Stimulated activated CD4-positive, alpha-beta T cell treated with anti-CD3 and anti-CD28 coated beads, Interleukin-2, amount 100 ng/mL, for 48 hours (primary cell): ENCODE data around the gene PDCL2.
"Not testable (repeated sequence)": the region's sequence is repeated elsewhere in the genome, so short reads cannot be mapped to it uniquely, and the experiment has no call there.

Experiments
- DNase-seq, 2 donors: peaks; one replicate each; pipeline ENCODE4 v3.0.0-alpha.2; 2020

The PDCL2 gene, protein sequence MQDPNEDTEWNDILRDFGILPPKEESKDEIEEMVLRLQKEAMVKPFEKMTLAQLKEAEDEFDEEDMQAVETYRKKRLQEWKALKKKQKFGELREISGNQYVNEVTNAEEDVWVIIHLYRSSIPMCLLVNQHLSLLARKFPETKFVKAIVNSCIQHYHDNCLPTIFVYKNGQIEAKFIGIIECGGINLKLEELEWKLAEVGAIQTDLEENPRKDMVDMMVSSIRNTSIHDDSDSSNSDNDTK

DNA sequence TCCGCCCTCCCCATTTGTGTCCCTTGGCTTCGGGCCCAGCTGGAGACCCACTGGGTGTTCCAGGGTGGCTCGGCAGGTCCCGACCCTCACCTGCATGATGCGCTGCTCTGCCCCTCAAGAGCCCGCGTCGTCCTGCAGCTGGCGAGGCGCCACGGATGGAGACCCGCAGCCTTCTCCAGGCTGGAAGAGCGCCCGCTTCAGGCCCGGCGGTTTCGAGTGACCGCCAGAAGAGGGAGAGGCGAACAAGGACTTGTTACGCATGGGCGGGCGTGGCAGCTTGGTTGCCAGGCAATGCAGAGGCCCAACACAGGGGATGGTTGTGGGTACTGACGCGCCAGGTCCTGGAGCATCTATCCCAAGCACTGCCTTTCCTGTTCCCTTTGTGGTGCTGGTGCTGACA lies at the start of gene PDCL2:
PDCL2 (minus strand) TSS at position 232 of the 400 bp plus-strand sequence; CDS start at position 96, 136 bp downstream.
- no peak for DNase-seq

DNA sequence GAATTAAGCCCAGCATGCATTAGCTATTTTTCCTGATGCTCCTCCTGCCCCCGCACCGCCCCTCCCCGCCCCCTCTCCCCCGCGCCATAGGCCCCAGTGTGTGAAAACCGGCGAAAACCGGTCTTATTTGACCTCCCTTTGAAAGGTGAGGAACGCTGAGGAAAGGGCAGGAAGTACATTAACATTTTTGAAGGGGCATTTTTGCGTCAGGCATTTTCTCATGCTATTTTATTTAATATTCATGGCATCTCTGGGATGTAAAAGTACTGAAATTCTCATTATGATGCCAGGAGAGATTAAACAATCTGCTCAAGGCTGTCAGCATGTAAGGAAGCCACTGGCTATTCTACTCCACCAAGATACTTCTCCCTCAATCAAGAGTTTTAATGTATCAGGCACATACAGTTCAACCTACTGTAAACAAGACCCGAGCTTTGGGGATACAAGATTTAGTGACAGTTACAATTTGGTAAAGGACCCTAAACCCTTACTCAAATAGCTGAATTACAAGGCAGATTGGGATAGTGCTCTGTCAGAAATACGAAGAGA lies 45.3 kb upstream of the PDCL2 start:
- DNase-seq = no peak

DNA sequence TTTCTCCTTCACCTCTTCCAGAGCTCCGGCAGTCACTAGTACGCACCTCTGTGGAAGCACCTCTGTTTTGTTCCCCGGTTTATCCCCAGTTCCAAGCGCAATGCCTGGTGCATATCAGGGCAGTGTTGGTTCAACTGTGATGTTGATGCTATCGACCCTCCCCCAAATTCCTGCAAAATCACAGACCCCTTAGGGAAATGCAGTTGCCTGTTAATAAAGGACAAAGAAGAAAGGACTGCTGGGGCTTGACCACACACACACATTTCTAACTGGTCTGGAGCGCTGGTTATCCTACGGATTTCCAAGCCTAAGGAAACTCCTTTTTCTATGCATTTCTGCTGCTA lies 44.6 kb upstream of the PDCL2 start:
- DNase-seq = no peak

DNA sequence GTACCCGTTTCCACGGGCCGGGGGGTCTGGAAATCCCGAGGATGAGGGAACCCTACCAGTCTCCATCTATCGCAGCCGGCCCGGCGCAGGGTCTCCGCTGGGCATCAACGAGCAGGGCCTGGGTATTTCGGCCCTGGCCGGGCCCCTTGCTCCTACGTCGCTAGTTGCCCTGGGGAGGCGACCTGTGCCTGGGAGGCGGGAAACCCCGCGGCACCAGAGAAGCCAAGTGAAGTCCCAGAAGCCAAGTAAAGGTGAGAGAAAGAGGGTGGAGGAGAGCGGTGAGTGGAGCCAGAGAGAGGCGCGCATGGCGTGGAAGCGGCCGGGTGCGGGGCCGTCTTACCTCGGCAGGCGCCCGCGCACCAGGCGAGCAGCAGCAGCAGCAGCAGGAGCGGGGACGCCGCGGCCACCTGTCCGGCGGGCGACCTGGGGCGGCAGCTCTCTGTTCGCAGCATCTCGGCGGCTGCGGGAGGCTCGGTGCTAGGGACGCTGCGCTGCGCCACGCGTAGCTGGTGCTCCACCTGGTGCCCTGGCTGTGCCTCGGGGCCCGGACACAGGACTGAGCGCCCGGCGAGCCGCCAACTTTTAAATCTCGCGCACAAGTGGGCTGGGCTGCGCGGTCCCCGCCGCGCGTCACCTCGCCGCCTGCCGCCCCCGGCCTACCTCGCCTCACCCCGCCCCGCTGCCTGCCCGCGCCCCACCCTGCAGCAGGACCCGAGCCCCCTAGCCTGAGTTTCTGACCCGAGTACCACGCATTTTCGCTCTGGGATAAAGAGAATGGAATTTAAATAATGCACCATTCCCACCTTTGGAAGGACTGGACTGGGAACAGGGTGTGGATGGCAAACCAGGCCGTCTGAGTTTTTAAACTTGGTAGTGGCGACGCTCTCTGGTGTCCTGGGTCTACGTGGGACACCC lies 44.0 kb upstream of the PDCL2 start, which contains the start of gene NMU:
NMU (minus strand) TSS at position 558 of the 915 bp plus-strand sequence; CDS start at position 452, 106 bp downstream.
- peak; percentile 22 to 42 for DNase-seq

DNA sequence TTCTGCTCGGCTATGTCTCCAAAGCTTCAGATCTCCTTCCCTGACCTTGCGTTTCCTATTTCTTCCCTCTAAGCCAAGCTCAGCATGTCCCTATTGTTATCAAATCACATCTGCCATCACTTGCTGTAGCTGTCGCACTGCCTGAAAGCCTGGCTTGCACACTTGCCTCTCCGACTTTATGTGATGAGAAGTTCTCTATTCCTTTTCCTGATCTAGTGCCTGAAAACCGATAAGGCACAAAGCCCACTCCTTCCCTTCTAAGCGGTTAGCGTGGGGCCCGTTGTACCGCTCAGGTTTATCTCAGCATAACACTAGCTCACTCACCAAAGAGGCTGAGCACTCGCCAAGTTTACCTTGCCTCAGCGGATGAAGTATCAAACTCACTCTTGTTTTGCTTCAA lies 43.2 kb upstream of the PDCL2 start:
- DNase-seq = no peak

DNA sequence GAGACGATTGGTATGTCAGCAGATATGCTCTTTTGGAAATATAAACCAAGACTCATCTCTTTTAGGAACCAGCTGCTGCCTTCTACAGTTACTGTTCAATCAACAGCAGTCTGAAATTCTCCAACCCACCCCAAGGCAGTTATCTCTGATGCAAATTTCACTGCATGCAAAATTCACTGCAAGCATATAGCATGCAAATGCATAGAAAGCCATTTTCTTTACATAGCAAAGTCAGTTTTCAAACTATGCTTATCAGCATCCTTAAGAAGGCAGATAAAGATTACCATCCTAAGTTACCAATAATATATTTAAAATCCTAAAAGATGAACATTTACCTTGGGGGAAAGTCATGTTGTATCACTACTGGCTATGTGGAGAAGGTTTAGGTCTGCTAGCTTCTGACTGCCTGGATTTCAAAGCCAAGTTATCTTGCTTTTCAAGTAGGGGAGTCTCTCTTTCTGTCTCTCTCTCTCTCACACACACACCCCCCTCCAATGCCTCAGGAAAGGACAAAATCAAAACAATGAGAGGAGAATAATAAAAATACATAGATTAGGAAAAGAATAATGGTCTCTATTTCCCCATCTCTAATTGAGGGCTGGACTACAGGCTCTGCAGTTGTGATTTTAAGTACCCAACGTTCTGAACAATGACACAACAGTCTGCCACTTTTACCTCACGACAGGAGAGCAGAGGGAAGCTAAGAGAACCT lies 42.5 kb upstream of the PDCL2 start:
- no peak for DNase-seq

DNA sequence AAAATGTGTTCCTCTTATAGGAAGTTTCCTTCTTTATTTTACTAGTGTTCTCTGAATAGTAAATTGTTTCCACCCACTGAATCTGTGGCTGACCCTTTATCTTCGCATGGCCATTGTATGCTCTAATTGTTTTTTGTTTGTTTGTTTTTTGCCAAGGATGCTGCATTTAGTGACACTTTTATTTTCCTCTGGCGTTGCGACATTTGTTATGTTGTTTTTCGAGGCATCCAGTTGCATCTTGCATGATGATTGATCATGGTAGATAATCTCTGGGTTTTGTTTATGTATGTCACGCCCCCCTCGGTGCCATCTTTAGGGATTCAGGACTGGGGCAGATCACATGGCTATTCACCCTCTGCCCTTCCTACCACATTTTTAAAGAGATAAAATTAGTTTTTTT lies 41.9 kb upstream of the PDCL2 start:
- no peak for DNase-seq

DNA sequence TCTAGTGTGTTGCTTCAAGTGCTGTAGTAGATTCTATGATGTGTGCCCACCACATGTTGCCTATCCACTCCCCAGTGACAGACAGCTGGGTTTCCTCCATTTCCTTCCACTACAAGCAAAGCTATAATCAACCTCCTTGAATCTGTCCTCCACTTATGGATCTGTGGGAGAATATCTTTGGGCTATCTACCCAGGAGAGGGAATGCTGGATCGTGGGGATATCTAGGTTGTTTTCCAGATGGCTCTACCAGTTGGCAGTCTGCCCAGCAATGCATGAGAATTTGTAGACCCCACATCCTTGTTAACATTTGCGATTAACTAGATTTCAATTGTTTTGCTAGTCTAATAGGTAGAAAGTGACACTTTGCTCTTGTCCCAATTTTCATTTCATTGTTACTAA lies 33.8 kb upstream of the PDCL2 start:
- DNase-seq = no peak

DNA sequence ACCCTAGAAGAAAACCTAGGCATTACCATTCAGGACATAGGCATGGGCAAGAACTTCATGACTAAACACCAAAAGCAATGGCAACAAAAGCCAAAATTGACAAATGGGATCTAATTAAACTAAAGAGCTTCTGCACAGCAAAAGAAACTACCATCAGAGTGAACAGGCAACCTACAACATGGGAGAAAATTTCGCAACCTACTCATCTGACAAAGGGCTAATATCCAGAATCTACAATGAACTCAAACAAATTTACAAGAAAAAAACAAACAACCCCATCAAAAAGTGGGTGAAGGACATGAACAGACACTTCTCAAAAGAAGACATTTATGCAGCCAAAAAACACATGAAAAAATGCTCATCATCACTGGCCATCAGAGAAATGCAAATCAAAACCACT lies 32.0 kb upstream of the PDCL2 start:
- not testable (repeated sequence) for DNase-seq

DNA sequence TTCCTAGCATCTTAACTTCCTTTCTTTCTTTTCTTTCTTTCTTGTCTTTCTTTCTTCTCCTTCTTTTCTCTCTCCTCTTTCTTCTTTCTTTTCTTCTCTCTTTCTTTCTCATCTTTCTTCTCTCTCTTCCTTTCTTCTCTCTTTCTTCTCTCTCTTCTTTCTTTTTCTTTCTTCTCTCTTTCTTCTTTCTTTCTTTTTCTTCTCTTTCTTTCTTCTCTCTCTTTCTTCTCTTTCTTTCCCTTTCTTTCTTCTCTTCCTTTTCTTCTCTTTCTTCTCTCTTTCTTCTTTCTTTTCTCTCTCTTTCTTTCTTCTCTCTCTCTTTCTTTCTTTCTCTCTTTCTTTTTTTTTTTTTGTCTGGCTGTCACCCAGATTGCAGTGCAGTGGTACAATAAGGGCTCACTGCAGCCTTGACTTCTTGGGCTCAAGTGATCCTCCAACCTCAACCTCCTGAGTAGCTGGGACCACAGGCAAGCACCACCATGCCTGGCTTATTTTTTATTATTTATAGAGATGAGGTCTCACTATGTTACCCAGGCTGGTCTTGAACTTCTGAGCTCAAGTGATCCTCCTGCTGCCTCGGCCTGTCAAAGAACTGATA lies 26.6 kb upstream of the PDCL2 start:
- DNase-seq = no peak

DNA sequence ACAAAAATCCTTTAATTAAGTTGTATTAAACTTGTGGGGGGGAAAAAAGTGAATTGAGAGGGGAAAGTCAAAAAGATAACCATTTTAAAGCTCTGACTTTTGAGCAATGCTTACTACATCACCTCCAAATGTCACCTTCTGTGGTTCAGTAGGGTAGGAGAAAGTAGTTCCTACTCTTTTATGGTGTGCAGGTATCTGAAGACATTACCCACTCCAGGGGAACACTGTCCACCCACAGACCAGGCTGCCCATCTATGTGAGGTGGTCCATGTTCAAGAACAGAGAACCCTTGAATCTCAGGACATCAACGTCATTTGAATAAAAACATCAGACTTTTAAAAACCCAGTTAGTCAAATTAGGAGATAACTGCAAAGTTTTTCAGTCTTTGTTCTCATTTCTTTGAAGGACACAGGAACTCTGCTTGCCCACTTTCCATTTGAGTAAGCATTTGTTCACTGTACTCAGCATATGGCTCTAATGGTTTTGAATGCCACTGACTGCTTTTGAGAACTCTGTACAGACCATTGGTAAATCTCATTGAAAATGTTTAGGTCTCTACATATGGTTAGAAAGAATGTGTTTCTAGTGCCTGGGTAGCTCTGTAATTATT lies 25.6 kb upstream of the PDCL2 start:
- DNase-seq = no peak

DNA sequence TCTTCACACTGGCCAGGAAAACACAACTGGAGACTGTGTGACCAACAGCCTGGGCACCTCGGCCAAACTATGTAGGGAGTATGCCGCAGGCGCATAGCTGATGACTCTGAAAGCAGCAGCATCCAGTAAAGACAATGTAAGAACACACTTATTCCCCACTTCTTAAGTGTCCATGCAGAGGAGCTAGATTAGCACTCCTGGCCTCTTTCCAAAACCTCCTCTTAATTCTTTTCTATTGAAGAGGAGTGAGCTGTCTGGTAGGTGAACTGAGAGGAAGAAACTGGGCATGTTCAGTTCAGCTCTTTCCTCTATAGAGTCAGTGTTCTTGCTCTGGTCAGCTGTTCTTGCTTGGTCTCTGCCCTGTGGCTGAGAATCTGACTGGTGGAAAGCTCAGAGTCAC lies 23.0 kb upstream of the PDCL2 start:
- no peak for DNase-seq

DNA sequence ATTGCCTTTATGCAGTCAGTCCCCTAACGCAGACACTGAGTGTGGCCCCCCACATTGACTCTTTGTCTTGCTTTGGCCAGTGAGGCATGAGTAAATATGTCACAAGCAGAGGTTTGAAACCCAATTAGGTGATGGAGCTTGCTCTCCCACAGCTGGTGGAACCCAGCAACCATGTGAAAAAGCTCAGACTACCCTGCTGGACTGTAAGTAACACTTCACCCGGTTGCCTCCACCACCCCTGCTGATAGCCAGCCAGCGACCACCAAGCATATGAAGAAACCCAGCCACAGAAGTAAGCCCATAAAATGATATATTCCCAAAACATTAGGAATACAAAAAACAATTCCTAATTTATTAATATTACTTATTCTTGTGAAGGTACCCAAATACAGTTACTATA lies 21.6 kb upstream of the PDCL2 start:
- DNase-seq = no peak

DNA sequence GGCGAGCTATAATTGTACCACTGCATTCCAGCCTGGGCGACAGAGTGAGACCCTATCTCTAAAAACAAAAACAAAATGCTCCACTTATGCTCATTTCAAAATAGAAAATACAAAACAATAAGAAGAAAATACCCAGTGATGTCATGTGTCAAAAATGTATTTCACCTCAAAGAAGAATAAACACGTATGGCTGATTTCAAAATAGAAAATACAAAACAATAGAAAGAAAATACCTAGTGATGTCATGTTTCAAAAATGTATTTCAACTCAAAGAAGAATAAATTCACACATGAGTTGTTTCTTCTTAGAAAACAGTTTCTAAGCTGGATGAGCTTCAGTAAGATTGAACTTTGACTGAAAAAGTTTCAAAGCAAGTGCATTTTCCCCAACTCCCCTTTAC lies 20.3 kb upstream of the PDCL2 start:
- no peak for DNase-seq

DNA sequence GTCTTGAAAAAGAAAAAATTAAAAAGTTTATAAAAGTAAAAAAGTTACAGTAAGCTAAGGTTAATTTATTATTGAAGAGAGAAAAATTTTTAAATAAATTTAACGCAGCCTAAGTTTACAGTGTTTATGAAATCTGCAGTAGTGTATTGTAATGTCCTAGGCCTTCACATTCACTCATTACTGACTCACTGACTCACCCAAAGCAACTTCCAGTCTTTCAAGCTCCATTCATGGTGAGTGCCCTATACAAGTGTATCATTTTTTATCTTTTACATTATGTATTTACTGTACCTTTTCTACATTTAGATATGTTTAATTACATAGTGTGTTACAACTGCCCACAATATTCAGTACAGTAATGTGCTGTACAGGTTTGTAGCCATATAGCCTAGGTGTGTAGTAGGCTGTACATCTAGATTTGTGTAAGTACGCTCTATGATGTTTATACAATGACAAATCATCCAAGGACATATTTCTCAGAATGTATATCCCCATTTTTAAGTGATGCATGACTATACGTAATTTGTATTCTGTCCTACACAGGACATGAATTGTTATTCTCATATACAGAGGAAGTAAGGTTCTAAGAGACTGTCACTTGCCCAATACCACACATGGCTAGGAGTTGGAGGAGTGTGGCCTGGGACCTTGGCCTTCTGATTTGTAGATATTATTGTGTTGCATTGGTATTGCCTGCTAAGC lies 19.5 kb upstream of the PDCL2 start:
- no peak for DNase-seq

DNA sequence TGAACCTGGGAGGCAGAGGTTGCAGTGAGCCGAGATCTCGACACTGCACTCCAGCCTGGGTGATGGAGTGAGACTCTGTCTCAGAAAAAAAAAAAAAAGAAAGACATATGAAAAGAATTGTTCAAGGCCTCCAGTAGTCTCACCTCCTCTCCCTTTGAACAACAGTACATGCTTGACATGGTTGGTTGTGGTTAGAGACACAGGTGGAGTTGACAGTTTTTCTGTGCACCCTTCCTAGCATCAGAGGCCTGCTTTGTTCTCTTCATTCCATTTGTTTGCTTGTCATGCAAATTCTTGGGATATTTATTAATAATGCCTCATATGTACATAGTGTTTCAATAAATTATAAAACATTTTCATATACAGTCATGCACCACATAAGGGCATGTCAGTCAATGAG lies 18.3 kb upstream of the PDCL2 start:
- DNase-seq = no peak

DNA sequence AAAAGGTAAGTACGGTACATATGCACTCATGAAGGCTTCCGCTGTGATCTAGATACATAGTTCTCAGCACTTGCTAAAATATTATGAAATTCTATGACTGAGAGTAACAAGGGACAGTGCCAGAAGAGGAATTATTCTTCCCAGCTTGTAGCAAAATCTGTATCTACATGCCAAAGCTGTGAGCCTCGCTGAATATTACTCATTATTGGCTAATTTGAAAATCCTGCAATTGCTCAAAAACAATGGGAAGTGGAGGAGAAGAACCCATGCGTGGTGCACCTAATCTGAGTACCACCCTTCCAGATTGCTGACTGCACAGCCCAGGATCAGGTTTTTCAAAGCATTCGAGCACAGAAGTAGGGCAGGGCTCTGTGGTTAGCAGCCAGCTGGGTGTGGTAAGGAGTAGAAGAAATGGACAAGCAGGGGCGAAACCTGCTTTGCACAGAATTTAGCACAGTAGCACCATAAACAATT lies 17.4 kb upstream of the PDCL2 start:
- DNase-seq = no peak

DNA sequence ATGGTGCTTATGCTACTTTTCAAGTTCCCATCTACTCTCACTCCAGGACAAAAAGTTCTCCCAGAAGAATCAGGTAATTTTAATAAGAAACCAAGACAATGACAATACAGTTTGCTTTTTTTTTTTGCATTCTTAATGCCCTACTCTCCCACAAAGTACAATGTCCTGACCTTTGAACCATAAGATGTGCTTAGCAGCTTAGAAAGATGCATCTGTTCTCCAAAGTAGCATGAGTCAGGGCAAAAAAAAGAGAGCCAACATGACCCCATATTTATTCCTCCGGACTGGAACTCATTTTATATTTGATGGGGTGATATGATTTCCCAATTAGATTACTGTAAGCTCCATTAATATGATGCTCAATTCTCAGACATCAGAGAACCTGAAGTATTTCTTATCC lies 16.5 kb upstream of the PDCL2 start:
- no peak for DNase-seq

DNA sequence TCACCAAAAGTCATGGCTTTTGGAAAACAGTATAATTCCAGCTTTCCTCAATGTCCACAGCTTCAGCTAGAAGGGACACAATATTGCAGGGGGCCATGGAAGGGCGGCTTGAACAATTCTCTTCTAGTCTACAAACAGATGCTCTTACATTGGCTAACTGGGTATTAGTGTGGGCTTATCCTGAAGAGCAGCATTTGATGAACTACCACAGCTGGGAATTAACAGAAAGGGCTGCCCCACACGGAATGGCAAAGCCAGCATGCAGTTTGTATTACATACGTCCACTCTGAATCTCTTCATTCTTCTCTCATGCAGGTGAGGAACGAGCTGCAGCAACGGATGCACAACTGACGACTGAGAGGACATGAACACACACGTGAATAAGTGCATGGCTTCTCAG lies 13.0 kb upstream of the PDCL2 start:
- DNase-seq = no peak

DNA sequence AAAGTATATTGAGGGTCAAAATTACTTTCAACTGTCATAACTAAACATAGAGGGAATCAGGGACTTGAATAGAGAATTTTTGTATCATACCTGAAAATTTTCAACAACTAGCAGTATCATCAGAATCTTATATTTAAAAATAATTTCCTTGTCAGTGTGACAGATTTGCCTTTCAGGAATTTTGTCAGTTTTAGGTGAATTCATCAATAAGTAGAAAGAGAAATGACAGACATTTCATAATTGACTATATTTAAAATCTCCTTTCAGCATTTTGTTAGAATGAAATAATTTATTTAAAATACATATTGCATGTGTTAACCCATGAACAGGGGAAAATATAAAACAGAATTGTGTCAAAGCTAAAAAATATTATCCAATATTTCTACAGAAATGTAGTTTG lies 8.6 kb upstream of the PDCL2 start:
- DNase-seq = no peak

DNA sequence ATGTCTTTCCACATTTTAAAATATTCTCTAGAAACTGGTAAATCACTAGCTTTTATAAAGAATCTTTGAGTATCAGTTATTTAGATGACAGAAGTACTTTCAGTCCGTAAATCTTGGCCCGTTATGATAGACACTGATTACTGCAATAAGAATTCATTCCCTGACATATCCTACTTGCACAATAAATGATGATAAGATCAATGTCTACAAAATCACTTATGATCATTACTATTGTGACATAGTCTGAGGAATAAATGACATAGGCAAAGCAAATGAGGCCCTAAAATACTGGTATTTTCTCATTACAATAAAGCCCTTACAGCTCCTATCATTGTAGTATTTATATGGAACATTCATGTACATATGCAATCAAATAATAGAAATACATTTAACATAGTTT lies 6.6 kb upstream of the PDCL2 start:
- DNase-seq = no peak

DNA sequence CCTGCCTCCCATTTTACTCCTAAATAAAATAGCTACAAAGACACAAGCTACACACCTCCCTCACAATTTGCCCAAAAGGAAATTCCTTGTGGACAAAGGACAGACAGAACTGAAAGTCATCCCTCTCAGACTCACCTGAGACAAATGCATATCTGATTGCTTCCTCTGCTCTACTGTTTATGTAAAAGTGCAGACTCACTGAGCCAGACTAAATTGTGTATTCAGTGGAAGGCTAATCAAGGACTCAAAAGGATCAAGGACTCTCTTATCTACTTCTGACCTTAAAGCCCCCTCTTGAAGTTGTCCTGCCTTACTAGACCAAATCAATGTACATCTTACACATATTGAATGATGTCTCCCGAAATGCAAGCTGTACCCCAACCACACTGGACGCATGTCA lies 3.9 kb downstream of the PDCL2 start:
- DNase-seq = no peak
